GM23338 (cell line): ENCODE measurements around the gene TOP2A. TPM values are rescaled to one million over a fixed set of nuclear protein-coding genes. Genes with fewer than 3 reads are reported as not detected.

ENCODE experiments used
- ATAC-seq: fragments of 200-7000 bp; cut with Tn5 transposase; 3 replicates; pipeline ENCODE4 v1.9.1; 2020
- DNase-seq: peaks from one replicate; pipeline ENCODE4 v3.0.0-alpha.2; 2015; ENCODE audit warnings: low spot score
- H2AFZ ChIP-seq: fragments of 200-600 bp; sonication (generic); 2 replicates; pipeline ENCODE4 v1.8.0; 2016; ENCODE audit warnings: antibody characterized with exemption, mild to moderate bottlenecking, moderate library complexity
- H3F3A ChIP-seq: fragments of 200-600 bp; sonication (generic); replicated peaks from 2 replicates; pipeline ENCODE4 v1.8.0; 2017; ENCODE audit warnings: antibody characterized with exemption, mixed run types, low read depth
- H3K27ac ChIP-seq: fragments of 200-600 bp; sonication (generic); 2 replicates; pipeline ENCODE4 v1.6.1; 2016; ENCODE audit warnings: low read depth
- H3K27me3 ChIP-seq: fragments of 200-600 bp; sonication (generic); 2 replicates; pipeline ENCODE4 v1.8.0; 2016; ENCODE audit warnings: mild to moderate bottlenecking, mixed run types, moderate library complexity; ENCODE audit not compliant: insufficient read depth
- H3K36me3 ChIP-seq: fragments of 200-600 bp; sonication (generic); 2 replicates; pipeline ENCODE4 v1.8.0; 2016; ENCODE audit warnings: mild to moderate bottlenecking; ENCODE audit not compliant: insufficient read depth
- H3K4me1 ChIP-seq: fragments of 200-600 bp; sonication (generic); 2 replicates; pipeline ENCODE4 v1.8.0; 2016; ENCODE audit warnings: mild to moderate bottlenecking, moderate library complexity; ENCODE audit not compliant: insufficient read depth
- H3K4me2 ChIP-seq: fragments of 200-600 bp; sonication (generic); 2 replicates; pipeline ENCODE4 v1.7.1; 2017; ENCODE audit warnings: mixed run types
- H3K4me3 ChIP-seq: fragments of 200-600 bp; sonication (generic); 2 replicates; pipeline ENCODE4 v1.6.1; 2016; ENCODE audit warnings: mixed run types
- H3K79me2 ChIP-seq: fragments of 200-600 bp; sonication (generic); replicated peaks from 2 replicates; pipeline ENCODE4 v1.8.0; 2017; ENCODE audit warnings: mild to moderate bottlenecking; ENCODE audit not compliant: insufficient read depth
- H3K9me2 ChIP-seq: fragments of 200-600 bp; sonication (generic); 2 replicates; pipeline ENCODE4 v1.8.0; 2017; ENCODE audit not compliant: insufficient read depth
- H4K20me1 ChIP-seq: fragments of 200-600 bp; sonication (generic); replicated peaks from 2 replicates; pipeline ENCODE4 v1.8.0; 2017; ENCODE audit warnings: mild to moderate bottlenecking; ENCODE audit not compliant: insufficient read depth
- H3K27ac Mint-ChIP-seq: 2 replicates; pipeline ENCODE4 v1.8.0; 2020; ENCODE audit warnings: inconsistent platforms, mild to moderate bottlenecking, moderate library complexity, mixed read lengths
- H3K27me3 Mint-ChIP-seq: 3 replicates; pipeline ENCODE4 v1.8.0; 2022; ENCODE audit warnings: low read depth, mild to moderate bottlenecking, moderate library complexity, mixed read lengths, inconsistent platforms; ENCODE audit not compliant: insufficient read depth, poor library complexity
- H3K36me3 Mint-ChIP-seq: 3 replicates; pipeline ENCODE4 v1.8.0; 2021; ENCODE audit warnings: low read depth, mild to moderate bottlenecking, inconsistent platforms, moderate library complexity, mixed read lengths
- H3K4me1 Mint-ChIP-seq: 3 replicates; pipeline ENCODE4 v1.8.0; 2020; ENCODE audit warnings: mild to moderate bottlenecking, inconsistent platforms, mixed read lengths
- H3K4me3 Mint-ChIP-seq: 3 replicates; pipeline ENCODE4 v1.8.0; 2021; ENCODE audit warnings: moderate library complexity, mild to moderate bottlenecking, inconsistent platforms, mixed read lengths
- H3K9me3 Mint-ChIP-seq: 3 replicates; pipeline ENCODE4 v1.8.0; 2020; ENCODE audit warnings: moderate library complexity, mild to moderate bottlenecking, inconsistent platforms, mixed read lengths
- CREB1 ChIP-seq: fragments of 250-450 bp; sonication (Bioruptor Pico); IDR thresholded peaks from 2 replicates; pipeline ENCODE4 v1.5.0; 2020; ENCODE audit warnings: low read depth, mild to moderate bottlenecking, moderate library complexity
- CTCF ChIP-seq, 2 experiments: fragments of 200-600 bp in 1 of 2; sonication (generic) in 1 of 2; conservative IDR thresholded peaks; 2 replicates each; pipeline versions ENCODE4 v1.5.1 to v1.6.1; 2016 to 2017; ENCODE audit warnings: antibody characterized with exemption in 2 of 2, low read depth in 2 of 2, mild to moderate bottlenecking in 2 of 2, moderate library complexity in 1 of 2
- ETS1 ChIP-seq: IDR thresholded peaks from 2 replicates; pipeline ENCODE4 v1.6.1; 2016; ENCODE audit warnings: antibody characterized with exemption
- EZH2 ChIP-seq: fragments of 200-600 bp; sonication (generic); IDR thresholded peaks from one replicate; pipeline ENCODE4 v1.8.0; 2017; ENCODE audit warnings: antibody characterized with exemption, mild to moderate bottlenecking, low read depth; ENCODE audit not compliant: unreplicated experiment
- NANOG ChIP-seq: IDR thresholded peaks from 2 replicates; pipeline ENCODE4 v1.6.1; 2016; ENCODE audit warnings: antibody characterized with exemption, borderline replicate concordance
- STAT1 ChIP-seq: IDR thresholded peaks from one replicate; pipeline ENCODE4 v1.6.1; 2016; ENCODE audit warnings: antibody characterized with exemption; ENCODE audit not compliant: unreplicated experiment
- ZNF114 ChIP-seq: fragments of 250-450 bp; sonication (Bioruptor Pico); IDR thresholded peaks from 2 replicates; pipeline ENCODE4 v1.5.0; 2020; ENCODE audit warnings: mild to moderate bottlenecking, moderate library complexity
- ZNF462 ChIP-seq: fragments of 250-450 bp; sonication (Bioruptor Pico); IDR thresholded peaks from 2 replicates; pipeline ENCODE4 v1.5.0; 2020; ENCODE audit warnings: mild to moderate bottlenecking, moderate library complexity
- polyA plus RNA-seq: library from polyadenylated mRNA; unstranded; fragments of >200 nt; fragmentation: Nextera tagmentation; extraction: Ambion mirVana; gene quantifications from 2 replicates; pipeline ENCODE4 v1.2.1, GENCODE V29; 2016
- total RNA-seq: library from RNA; depleted of rRNA; stranded (reverse); fragments of >200 nt; shearing (Covaris generic); gene quantifications from 2 replicates; pipeline ENCODE4 v1.2.3, GENCODE V29; 2014

Gene TOP2A
- total and polyA plus RNA-seq, 2 experiments from 2014 or later = 263 to 442 TPM

- DNase-seq (peak; percentile 39), ATAC-seq (peak; percentile 15)
- Histone ChIP-seq H3K27me3 (peaks cover 16% of the 10 kb centered on the region; the same call in 1 of the 2 replicates), H4K20me1 (no peaks in the 10 kb centered on the region), H2AFZ (peak overlapping the region; percentile 56), H3K27ac (no peak overlapping the region), H3K36me3 (no peaks in the 10 kb centered on the region), H3K4me2 (peak overlapping the region; percentile 93), H3K79me2 (peaks cover 41% of the 10 kb centered on the region), H3K9me2 (no peaks in the 10 kb centered on the region), H3F3A (peaks cover 5% of the 10 kb centered on the region; the same call in 1 of the 2 replicates), H3K4me1 (peaks cover 43% of the 10 kb centered on the region), H3K4me3 (peak overlapping the region; percentile 83)
- H3K27me3 Mint-ChIP-seq = peaks cover 6% of the 10 kb centered on the region
- H3K36me3 Mint-ChIP-seq = no peaks in the 10 kb centered on the region; the same call in 2 of the 3 replicates
- no peak for TF ChIP-seq ZNF114
- no peak for TF ChIP-seq EZH2
- TF ChIP-seq CTCF (conservative IDR thresholded peaks at IDR 0.05; ENCODE audit: low read depth in 2 of 2) = no peak
- no peak for TF ChIP-seq STAT1
- no peak for TF ChIP-seq ZNF462 (CRISPR knock-in tag)
- TF ChIP-seq NANOG = no peak
- TF ChIP-seq ETS1 = no peak
- no peak for TF ChIP-seq CREB1 (CRISPR knock-in tag)
- peak overlapping the region; percentile 57; the same call in 1 of the 2 replicates for H3K27ac Mint-ChIP-seq
- H3K9me3 Mint-ChIP-seq = no peaks in the 10 kb centered on the region
- peak overlapping the region; percentile 68 for H3K4me3 Mint-ChIP-seq
- peaks cover 44% of the 10 kb centered on the region for H3K4me1 Mint-ChIP-seq
Measured at GRCh38 chr17:40443988-40444899, 26.5 kb upstream of the TOP2A start.
